B cell (primary cell): ENCODE results near the gene EPN2. TPM values are rescaled to one million over a fixed set of nuclear protein-coding genes. Genes with fewer than 3 reads are reported as not detected.

Source experiments
- ATAC-seq: fragments of 200-7000 bp; cut with Tn5 transposase; one replicate; pipeline ENCODE4 v1.10.0; 2021; ENCODE audit warnings: low read depth, mild to moderate bottlenecking, moderate number of reproducible peaks, moderate library complexity
- CTCF ChIA-PET: fragments of 350-600 bp; sonication (Branson Sonifier 250); formaldehyde crosslinking; loops from one replicate; lab custom pipeline; 2021; ENCODE audit warnings: antibody characterized with exemption, inconsistent platforms; lab: Charles Lee
- POLR2A ChIA-PET: fragments of 350-600 bp; sonication (Branson Sonifier 250); formaldehyde crosslinking; loops from one replicate; lab custom pipeline; 2021; ENCODE audit warnings: antibody characterized with exemption; lab: Charles Lee
- DNase-seq: peaks from one replicate; pipeline ENCODE4 v3.0.0; 2013
- H2AFZ ChIP-seq: 2 replicates; pipeline ENCODE4 v1.6.1; 2012; ENCODE audit warnings: mild to moderate bottlenecking, low read depth, low read length; ENCODE audit not compliant: insufficient read depth, poor library complexity, severe bottlenecking
- H3K27ac ChIP-seq, 2 donors: 1 replicate in 1 of 2; 2 replicates in 1 of 2; pipeline ENCODE4 v1.5.1; 2012 to 2013; ENCODE audit warnings: low read length in 2 of 2, mild to moderate bottlenecking in 2 of 2, moderate library complexity in 1 of 2
- H3K27me3 ChIP-seq, 4 experiments: fragments of 200-600 bp in 1 of 4; sonication (generic) in 1 of 4; replicated peaks in 1 of 4; 1 replicate in 2 of 4; 2 replicates in 2 of 4; pipeline versions ENCODE4 v1.6.1 to v1.7.0; 2013 to 2016; ENCODE audit warnings: low read length in 3 of 4, mild to moderate bottlenecking in 2 of 4, mixed read lengths in 1 of 4, moderate library complexity in 1 of 4; ENCODE audit not compliant: insufficient read depth in 4 of 4, control insufficient read depth in 3 of 4; ENCODE audit errors: control extremely low read depth in 1 of 4
- H3K36me3 ChIP-seq, 2 experiments: replicated peaks in 1 of 2; 1 replicate in 1 of 2; 2 replicates in 1 of 2; pipeline versions ENCODE4 v1.6.1 to v1.7.1; 2013; ENCODE audit warnings: low read length in 1 of 2; ENCODE audit not compliant: insufficient read depth in 2 of 2, control insufficient read depth in 1 of 2; ENCODE audit errors: control extremely low read depth in 1 of 2, extremely low read depth in 1 of 2
- H3K4me1 ChIP-seq, 2 donors: fragments of 200-600 bp in 1 of 2; sonication (generic) in 1 of 2; 1 replicate in 1 of 2; 2 replicates in 1 of 2; pipeline versions ENCODE4 v1.5.1 to v1.6.1; 2013 to 2017; ENCODE audit warnings: low read length in 2 of 2; ENCODE audit not compliant: control insufficient read depth in 2 of 2, insufficient read depth in 2 of 2
- H3K4me2 ChIP-seq: replicated peaks from 2 replicates; pipeline ENCODE3; 2012; ENCODE audit warnings: mild to moderate bottlenecking, low read depth, low read length; ENCODE audit not compliant: poor library complexity, severe bottlenecking
- H3K4me3 ChIP-seq, 5 experiments: fragments of 200-600 bp in 1 of 5; sonication (generic) in 1 of 5; 1 replicate in 3 of 5; 2 replicates in 2 of 5; pipeline versions ENCODE4 v1.5.1 to v1.7.0; 2011 to 2016; ENCODE audit warnings: low read length in 4 of 5, mild to moderate bottlenecking in 4 of 5, low read depth in 2 of 5, control low read depth in 1 of 5, moderate library complexity in 1 of 5; ENCODE audit not compliant: insufficient read depth in 1 of 5; ENCODE audit errors: control extremely low read depth in 1 of 5, extremely low read depth in 1 of 5
- H3K79me2 ChIP-seq: fragments of 200-600 bp; sonication (generic); one replicate; pipeline ENCODE4 v1.6.0; 2016; ENCODE audit warnings: low read length; ENCODE audit not compliant: control insufficient read depth, insufficient read depth
- H3K9ac ChIP-seq: fragments of 200-600 bp; sonication (generic); 2 replicates; pipeline ENCODE4 v1.6.1; 2017; ENCODE audit warnings: mild to moderate bottlenecking, low read length, moderate library complexity
- H3K9me3 ChIP-seq, 3 donors: one replicate each; pipeline versions ENCODE4 v1.6.1 to v1.7.1; 2013; ENCODE audit warnings: low read length in 2 of 3; ENCODE audit not compliant: control insufficient read depth in 2 of 3, insufficient read depth in 1 of 3; ENCODE audit errors: control extremely low read depth in 1 of 3
- H4K20me1 ChIP-seq: 2 replicates; pipeline ENCODE4 v1.6.0; 2012; ENCODE audit warnings: mild to moderate bottlenecking, low read length; ENCODE audit not compliant: insufficient read depth, control insufficient read depth, poor library complexity, severe bottlenecking
- H3K27ac Mint-ChIP-seq: one replicate; pipeline ENCODE4 v1.8.0; 2021; ENCODE audit warnings: mixed read lengths
- H3K27me3 Mint-ChIP-seq: one replicate; pipeline ENCODE4 v1.8.0; 2021; ENCODE audit warnings: mixed read lengths
- H3K4me1 Mint-ChIP-seq: one replicate; pipeline ENCODE4 v1.8.0; 2021; ENCODE audit warnings: mixed read lengths
- H3K4me3 Mint-ChIP-seq: one replicate; pipeline ENCODE4 v1.8.0; 2021; ENCODE audit warnings: mixed read lengths
- H3K9me3 Mint-ChIP-seq: one replicate; pipeline ENCODE4 v1.8.0; 2022; ENCODE audit warnings: mixed read lengths; ENCODE audit not compliant: insufficient read depth
- EZH2 ChIP-seq: IDR thresholded peaks from 2 replicates; pipeline ENCODE4 v1.6.1; 2012; ENCODE audit warnings: borderline replicate concordance, low read depth, mild to moderate bottlenecking, moderate library complexity, low read length; ENCODE audit not compliant: insufficient read depth, poor library complexity, severe bottlenecking
- WGBS: methylation state at CpG from one replicate; pipeline ENCODE4 v1.1.5; 2013; ENCODE audit warnings: missing lambda C conversion rate; ENCODE audit not compliant: insufficient coverage; 5-methylcytosine and 5-hydroxymethylcytosine counted together
- intact Hi-C: fragments of 100-400 bp; cut with micrococcal nuclease; formaldehyde crosslinking; loops from one replicate; pipeline ENCODE4 v1.10.0; 2022
- polyA plus RNA-seq: library from polyadenylated mRNA; depleted of rRNA; stranded (reverse); fragments of >200 nt; gene quantifications from 2 replicates; pipeline ENCODE4 v1.2.3, GENCODE V29; 2012
- total RNA-seq, 2 donors: library from RNA; stranded (reverse); fragments of 120-200 nt in 1 of 2; gene quantifications; 1 replicate in 1 of 2; 2 replicates in 1 of 2; pipeline versions ENCODE4 v1.2.3 to v1.2.4, GENCODE V29; 2013 to 2022
- TF ChIP-seq, protein P1 (sequence below): fragments of 200-600 bp; IDR thresholded peaks from one replicate; pipeline ENCODE4 v1.8.0; 2022; ENCODE audit warnings: antibody characterized with exemption, mild to moderate bottlenecking

Gene EPN2
- total and polyA plus RNA-seq, 2 donors (not counting 1 experiment from before 2014, with no cell fraction given) = 15.7 to 35.6 TPM

DNA sequence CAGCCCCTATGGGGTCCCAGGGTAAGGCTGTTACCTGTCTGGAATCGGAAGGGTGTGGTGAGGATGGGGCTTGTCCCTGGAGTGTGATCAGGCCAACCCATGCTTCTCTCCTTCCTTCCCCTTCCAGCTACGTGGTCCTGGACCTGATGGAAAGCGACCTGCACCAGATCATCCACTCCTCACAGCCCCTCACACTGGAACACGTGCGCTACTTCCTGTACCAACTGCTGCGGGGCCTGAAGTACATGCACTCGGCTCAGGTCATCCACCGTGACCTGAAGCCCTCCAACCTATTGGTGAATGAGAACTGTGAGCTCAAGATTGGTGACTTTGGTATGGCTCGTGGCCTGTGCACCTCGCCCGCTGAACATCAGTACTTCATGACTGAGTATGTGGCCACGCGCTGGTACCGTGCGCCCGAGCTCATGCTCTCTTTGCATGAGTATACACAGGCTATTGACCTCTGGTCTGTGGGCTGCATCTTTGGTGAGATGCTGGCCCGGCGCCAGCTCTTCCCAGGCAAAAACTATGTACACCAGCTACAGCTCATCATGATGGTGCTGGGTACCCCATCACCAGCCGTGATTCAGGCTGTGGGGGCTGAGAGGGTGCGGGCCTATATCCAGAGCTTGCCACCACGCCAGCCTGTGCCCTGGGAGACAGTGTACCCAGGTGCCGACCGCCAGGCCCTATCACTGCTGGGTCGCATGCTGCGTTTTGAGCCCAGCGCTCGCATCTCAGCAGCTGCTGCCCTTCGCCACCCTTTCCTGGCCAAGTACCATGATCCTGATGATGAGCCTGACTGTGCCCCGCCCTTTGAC, 143.5 kb downstream of the EPN2 start:
- H3K27ac ChIP-seq = no peak overlapping the region
- Mint-ChIP-seq H3K4me3 (peak overlapping the region; percentile 4), H3K9me3 (no peaks in the 10 kb centered on the region), H3K27ac (no peak overlapping the region), H3K27me3 (no peaks in the 10 kb centered on the region), H3K4me1 (peaks cover 26% of the 10 kb centered on the region)
- H2AFZ ChIP-seq = no peak overlapping the region
- TF ChIP-seq EZH2 = no peak
- TF ChIP-seq, protein P1, sequence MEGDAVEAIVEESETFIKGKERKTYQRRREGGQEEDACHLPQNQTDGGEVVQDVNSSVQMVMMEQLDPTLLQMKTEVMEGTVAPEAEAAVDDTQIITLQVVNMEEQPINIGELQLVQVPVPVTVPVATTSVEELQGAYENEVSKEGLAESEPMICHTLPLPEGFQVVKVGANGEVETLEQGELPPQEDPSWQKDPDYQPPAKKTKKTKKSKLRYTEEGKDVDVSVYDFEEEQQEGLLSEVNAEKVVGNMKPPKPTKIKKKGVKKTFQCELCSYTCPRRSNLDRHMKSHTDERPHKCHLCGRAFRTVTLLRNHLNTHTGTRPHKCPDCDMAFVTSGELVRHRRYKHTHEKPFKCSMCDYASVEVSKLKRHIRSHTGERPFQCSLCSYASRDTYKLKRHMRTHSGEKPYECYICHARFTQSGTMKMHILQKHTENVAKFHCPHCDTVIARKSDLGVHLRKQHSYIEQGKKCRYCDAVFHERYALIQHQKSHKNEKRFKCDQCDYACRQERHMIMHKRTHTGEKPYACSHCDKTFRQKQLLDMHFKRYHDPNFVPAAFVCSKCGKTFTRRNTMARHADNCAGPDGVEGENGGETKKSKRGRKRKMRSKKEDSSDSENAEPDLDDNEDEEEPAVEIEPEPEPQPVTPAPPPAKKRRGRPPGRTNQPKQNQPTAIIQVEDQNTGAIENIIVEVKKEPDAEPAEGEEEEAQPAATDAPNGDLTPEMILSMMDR = no peak
- H3K9me3 ChIP-seq = no peaks in the 10 kb centered on the region
- ATAC-seq (no peak), DNase-seq (no peak)
- WGBS = 98% methylated on average over 28 of the region's 29 CpGs
- peaks cover 4% of the 10 kb centered on the region for H3K79me2 ChIP-seq
- CTCF ChIA-PET = interaction anchor here (1.6 to 4.9 kb wide), 2 partner anchors 17 to 67 kb away, joined by 6 to 110 read pairs; partner anchors contain the start of gene B9D1
- no peak overlapping the region for H3K4me3 ChIP-seq
- no peak overlapping the region for H3K4me2 ChIP-seq
- H4K20me1 ChIP-seq = peaks cover 12% of the 10 kb centered on the region
- H3K27me3 ChIP-seq = no peaks in the 10 kb centered on the region
- POLR2A ChIA-PET = interaction anchor here (1.7 kb wide), 1 partner anchor 18 kb away, joined by 4 read pairs; the partner anchor contains the start of gene B9D1
- H3K36me3 ChIP-seq = peaks cover 0 to 45% of the 10 kb centered on the region in 2 experiments
- peaks cover 13 to 17% of the 10 kb centered on the region in 2 donors for H3K4me1 ChIP-seq
- intact Hi-C loops = no loop called here
- no peak overlapping the region for H3K9ac ChIP-seq

DNA sequence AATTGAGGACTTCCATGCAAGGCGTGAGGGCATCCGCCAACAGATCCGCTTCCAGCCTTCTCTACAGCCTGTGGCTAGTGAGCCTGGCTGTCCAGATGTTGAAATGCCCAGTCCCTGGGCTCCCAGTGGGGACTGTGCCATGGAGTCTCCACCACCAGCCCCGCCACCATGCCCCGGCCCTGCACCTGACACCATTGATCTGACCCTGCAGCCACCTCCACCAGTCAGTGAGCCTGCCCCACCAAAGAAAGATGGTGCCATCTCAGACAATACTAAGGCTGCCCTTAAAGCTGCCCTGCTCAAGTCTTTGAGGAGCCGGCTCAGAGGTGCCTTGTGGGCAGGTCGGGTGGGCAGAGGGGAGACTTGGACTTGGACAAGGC, 144.2 kb downstream of the EPN2 start:
- no peak overlapping the region for H3K4me3 ChIP-seq
- Mint-ChIP-seq H3K4me1 (peaks cover 24% of the 10 kb centered on the region), H3K27me3 (peaks cover 3% of the 10 kb centered on the region), H3K9me3 (no peaks in the 10 kb centered on the region), H3K4me3 (no peak overlapping the region), H3K27ac (no peak overlapping the region)
- H3K27me3 ChIP-seq = peaks cover 0 to under 1% (median 0%) of the 10 kb centered on the region in 4 experiments
- H3K9me3 ChIP-seq = no peaks in the 10 kb centered on the region
- ChIA-PET POLR2A (interaction anchor here (1.7 kb wide), 1 partner anchor 19 kb away, joined by 4 read pairs; the partner anchor contains the start of gene B9D1), CTCF (interaction anchor here (4.9 kb wide), 1 partner anchor 17 kb away, joined by 110 read pairs; the partner anchor contains the start of gene B9D1)
- no peak for ATAC-seq
- no peak overlapping the region for H2AFZ ChIP-seq
- no peak overlapping the region for H3K27ac ChIP-seq
- peaks cover 12% of the 10 kb centered on the region for H4K20me1 ChIP-seq
- intact Hi-C loops = no loop called here
- no peak for DNase-seq
- no peak overlapping the region for H3K4me2 ChIP-seq
- 98% methylated on average over 5 of the region's 7 CpGs for WGBS
- peaks cover 4% of the 10 kb centered on the region for H3K79me2 ChIP-seq
- no peak overlapping the region for H3K9ac ChIP-seq
- TF ChIP-seq, protein P1 = no peak
- no peak for TF ChIP-seq EZH2
- peaks cover 0 to 45% of the 10 kb centered on the region in 2 experiments for H3K36me3 ChIP-seq
- H3K4me1 ChIP-seq = peaks cover 13 to 17% of the 10 kb centered on the region in 2 donors
